PFSK-1 (cell line): ENCODE measurements around the gene LYSMD4.

ENCODE experiments used
- TAF1 ChIP-seq: IDR thresholded peaks from 2 replicates; pipeline ENCODE4 v1.6.1; 2012; ENCODE audit warnings: low read length, control low read depth, borderline replicate concordance; ENCODE audit not compliant: insufficient read depth
- TF ChIP-seq, protein P1 (sequence below), 2 experiments: IDR thresholded peaks; 2 replicates each; pipeline versions ENCODE4 v1.6.1 to v1.8.0; 2011 to 2012; ENCODE audit warnings: low read depth in 2 of 2, low read length in 2 of 2, control low read depth in 1 of 2, inconsistent platforms in 1 of 2, mild to moderate bottlenecking in 1 of 2, moderate library complexity in 1 of 2; ENCODE audit not compliant: insufficient read depth in 1 of 2

DNA sequence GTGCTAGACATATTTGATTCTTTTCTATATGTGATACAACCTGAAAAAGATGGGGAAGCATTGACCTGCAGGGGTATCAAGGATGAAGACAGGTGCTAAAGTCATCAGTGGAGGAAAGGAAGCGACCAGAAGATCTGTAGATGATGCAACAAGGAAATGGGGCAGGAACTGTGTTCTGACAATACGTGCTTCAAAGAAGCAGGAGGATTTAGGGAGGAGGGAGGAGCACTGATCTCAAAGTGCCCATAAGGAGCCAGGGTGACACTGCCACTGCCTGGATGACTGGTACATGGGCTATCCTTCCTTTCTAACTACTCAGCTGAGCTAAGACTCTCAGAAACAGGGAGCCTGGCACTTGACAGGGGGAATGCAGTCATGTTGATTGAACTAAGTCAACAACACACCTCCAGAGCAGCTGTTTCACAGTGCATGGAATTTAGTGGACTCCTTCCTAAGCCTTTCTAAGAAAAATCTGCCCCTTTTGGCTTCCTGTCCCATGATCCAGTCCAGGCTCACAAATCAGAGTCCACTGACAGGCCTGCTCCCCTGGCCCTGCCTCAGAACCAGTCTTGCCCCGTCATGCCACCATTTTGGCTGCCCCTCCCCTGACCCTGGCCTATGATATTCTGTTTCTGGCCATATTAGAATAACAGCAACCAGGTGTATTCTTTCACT, 12.0 kb downstream of the LYSMD4 start:
- TF ChIP-seq, protein P1, sequence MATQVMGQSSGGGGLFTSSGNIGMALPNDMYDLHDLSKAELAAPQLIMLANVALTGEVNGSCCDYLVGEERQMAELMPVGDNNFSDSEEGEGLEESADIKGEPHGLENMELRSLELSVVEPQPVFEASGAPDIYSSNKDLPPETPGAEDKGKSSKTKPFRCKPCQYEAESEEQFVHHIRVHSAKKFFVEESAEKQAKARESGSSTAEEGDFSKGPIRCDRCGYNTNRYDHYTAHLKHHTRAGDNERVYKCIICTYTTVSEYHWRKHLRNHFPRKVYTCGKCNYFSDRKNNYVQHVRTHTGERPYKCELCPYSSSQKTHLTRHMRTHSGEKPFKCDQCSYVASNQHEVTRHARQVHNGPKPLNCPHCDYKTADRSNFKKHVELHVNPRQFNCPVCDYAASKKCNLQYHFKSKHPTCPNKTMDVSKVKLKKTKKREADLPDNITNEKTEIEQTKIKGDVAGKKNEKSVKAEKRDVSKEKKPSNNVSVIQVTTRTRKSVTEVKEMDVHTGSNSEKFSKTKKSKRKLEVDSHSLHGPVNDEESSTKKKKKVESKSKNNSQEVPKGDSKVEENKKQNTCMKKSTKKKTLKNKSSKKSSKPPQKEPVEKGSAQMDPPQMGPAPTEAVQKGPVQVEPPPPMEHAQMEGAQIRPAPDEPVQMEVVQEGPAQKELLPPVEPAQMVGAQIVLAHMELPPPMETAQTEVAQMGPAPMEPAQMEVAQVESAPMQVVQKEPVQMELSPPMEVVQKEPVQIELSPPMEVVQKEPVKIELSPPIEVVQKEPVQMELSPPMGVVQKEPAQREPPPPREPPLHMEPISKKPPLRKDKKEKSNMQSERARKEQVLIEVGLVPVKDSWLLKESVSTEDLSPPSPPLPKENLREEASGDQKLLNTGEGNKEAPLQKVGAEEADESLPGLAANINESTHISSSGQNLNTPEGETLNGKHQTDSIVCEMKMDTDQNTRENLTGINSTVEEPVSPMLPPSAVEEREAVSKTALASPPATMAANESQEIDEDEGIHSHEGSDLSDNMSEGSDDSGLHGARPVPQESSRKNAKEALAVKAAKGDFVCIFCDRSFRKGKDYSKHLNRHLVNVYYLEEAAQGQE (IDR thresholded peaks at IDR 0.05; ENCODE audit: insufficient read depth in 1 of 2, low read depth in 2 of 2, low read length in 2 of 2) = no peak
- no peak for TF ChIP-seq TAF1
